Measurements from ENCODE around the gene PCDHA7. TPM values are rescaled to one million over a fixed set of nuclear protein-coding genes. Genes with fewer than 3 reads are reported as not detected.

Gene PCDHA7
- total RNA-seq, 1 donor from 2014 or later: 2.1 TPM

DNA sequence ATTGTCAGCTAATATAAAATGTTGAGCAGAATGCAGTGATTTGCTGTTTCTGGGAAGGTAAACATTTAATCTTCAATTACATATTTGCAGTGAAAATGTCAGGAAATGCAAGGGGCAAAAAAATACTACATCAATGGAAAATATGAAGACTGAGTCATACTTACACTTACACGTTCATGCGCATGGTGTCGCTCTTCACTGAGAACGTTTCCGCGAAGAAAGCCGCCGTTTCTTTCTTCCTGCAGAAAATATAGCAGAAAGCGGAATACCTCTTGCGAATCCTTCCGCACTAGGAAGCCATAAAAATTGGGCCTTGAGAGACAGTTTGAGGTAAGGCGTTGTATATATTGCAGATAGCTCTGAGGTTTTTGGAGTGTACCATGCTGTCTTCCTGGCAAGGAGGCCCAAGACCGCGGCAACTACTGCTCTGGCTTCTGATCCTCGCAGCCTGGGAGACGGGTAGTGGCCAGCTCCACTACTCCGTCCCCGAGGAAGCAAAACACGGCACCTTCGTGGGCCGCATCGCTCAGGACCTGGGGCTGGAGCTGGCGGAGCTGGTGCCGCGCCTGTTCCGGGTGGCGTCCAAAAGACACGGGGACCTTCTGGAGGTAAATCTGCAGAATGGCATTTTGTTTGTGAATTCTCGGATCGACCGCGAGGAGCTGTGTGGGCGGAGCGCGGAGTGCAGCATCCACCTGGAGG, 48.0 kb downstream of the PCDHA7 start, which contains the start of gene PCDHA13:
Gene PCDHA13 (plus strand): TSS at position 236 of the 702 bp plus-strand sequence. CDS start 145 bp downstream, at position 381.
- H3K4me3 Mint-ChIP-seq (ENCODE audit: unreplicated experiment): no peak within 1 kb of the TSS
- TF ChIP-seq, protein P1, sequence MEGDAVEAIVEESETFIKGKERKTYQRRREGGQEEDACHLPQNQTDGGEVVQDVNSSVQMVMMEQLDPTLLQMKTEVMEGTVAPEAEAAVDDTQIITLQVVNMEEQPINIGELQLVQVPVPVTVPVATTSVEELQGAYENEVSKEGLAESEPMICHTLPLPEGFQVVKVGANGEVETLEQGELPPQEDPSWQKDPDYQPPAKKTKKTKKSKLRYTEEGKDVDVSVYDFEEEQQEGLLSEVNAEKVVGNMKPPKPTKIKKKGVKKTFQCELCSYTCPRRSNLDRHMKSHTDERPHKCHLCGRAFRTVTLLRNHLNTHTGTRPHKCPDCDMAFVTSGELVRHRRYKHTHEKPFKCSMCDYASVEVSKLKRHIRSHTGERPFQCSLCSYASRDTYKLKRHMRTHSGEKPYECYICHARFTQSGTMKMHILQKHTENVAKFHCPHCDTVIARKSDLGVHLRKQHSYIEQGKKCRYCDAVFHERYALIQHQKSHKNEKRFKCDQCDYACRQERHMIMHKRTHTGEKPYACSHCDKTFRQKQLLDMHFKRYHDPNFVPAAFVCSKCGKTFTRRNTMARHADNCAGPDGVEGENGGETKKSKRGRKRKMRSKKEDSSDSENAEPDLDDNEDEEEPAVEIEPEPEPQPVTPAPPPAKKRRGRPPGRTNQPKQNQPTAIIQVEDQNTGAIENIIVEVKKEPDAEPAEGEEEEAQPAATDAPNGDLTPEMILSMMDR (IDR thresholded peaks at IDR 0.05): no peak
- no peaks in the 10 kb centered on the region for H3K4me1 Mint-ChIP-seq (ENCODE audit: unreplicated experiment)
- H3K36me3 Mint-ChIP-seq (ENCODE audit: unreplicated experiment): peaks cover 26% of the 10 kb centered on the region
- peaks cover 19% of the 10 kb centered on the region for H3K9me3 Mint-ChIP-seq (ENCODE audit: unreplicated experiment)
- no peaks in the 10 kb centered on the region for H3K27me3 Mint-ChIP-seq (ENCODE audit: unreplicated experiment)
- DNase-seq (ENCODE audit: extremely low spot score, unreplicated experiment): no peak
- H3K27ac Mint-ChIP-seq (ENCODE audit: unreplicated experiment): no peak within 1 kb of the TSS

- TF ChIP-seq, protein P1 (IDR thresholded peaks at IDR 0.05): peak; percentile 15
- Mint-ChIP-seq H3K4me3 (ENCODE audit: unreplicated experiment) (no peak overlapping the region), H3K27ac (ENCODE audit: unreplicated experiment) (no peak overlapping the region), H3K27me3 (ENCODE audit: unreplicated experiment) (no peaks in the 10 kb centered on the region), H3K9me3 (ENCODE audit: unreplicated experiment) (peaks cover 19% of the 10 kb centered on the region), H3K4me1 (ENCODE audit: unreplicated experiment) (no peaks in the 10 kb centered on the region), H3K36me3 (ENCODE audit: unreplicated experiment) (peaks cover 28% of the 10 kb centered on the region)
- no peak for DNase-seq (ENCODE audit: extremely low spot score, unreplicated experiment)
These were observed 48.5 kb downstream of the PCDHA7 start for GRCh38 chr5:140882591-140882899.

- Mint-ChIP-seq H3K36me3 (ENCODE audit: unreplicated experiment) (peaks cover 28% of the 10 kb centered on the region), H3K4me1 (ENCODE audit: unreplicated experiment) (no peaks in the 10 kb centered on the region), H3K4me3 (ENCODE audit: unreplicated experiment) (no peak overlapping the region), H3K27ac (ENCODE audit: unreplicated experiment) (no peak overlapping the region), H3K27me3 (ENCODE audit: unreplicated experiment) (no peaks in the 10 kb centered on the region), H3K9me3 (ENCODE audit: unreplicated experiment) (peaks cover 19% of the 10 kb centered on the region)
- TF ChIP-seq, protein P1 (IDR thresholded peaks at IDR 0.05): no peak
- DNase-seq (ENCODE audit: extremely low spot score, unreplicated experiment): no peak
These were observed 49.3 kb downstream of the PCDHA7 start for GRCh38 chr5:140883373-140883772.

DNA sequence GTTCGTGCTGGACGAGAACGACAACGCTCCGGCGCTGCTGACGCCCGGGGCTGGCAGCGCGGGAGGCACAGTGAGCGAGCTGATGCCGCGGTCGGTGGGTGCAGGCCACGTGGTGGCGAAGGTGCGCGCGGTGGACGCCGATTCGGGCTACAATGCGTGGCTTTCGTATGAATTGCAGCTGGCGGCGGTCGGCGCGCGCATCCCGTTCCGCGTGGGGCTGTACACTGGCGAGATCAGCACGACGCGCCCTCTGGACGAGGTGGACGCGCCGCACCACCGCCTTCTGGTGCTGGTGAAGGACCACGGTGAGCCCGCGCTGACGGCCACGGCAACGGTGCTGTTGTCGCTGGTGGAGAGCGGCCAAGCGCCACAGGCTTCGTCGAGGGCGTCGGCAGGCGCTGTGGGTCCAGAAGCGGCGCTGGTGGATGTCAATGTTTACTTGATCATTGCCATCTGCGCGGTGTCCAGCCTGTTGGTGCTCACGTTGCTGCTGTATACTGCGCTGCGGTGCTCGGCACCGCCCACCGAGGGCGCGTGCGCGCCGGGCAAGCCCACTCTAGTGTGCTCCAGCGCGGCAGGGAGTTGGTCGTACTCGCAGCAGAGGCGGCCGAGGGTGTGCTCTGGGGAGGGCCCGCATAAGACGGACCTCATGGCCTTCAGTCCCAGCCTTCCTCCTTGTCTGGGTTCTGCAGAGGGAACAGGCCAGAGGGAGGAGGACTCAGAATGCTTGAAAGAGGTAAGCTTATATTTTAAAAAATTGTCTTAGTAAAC, 50.0 kb downstream of the PCDHA7 start:
- Mint-ChIP-seq H3K36me3 (ENCODE audit: unreplicated experiment) (peaks cover 28% of the 10 kb centered on the region), H3K27me3 (ENCODE audit: unreplicated experiment) (no peaks in the 10 kb centered on the region), H3K27ac (ENCODE audit: unreplicated experiment) (no peak overlapping the region), H3K4me3 (ENCODE audit: unreplicated experiment) (no peak overlapping the region), H3K4me1 (ENCODE audit: unreplicated experiment) (no peaks in the 10 kb centered on the region), H3K9me3 (ENCODE audit: unreplicated experiment) (peaks cover 19% of the 10 kb centered on the region)
- TF ChIP-seq, protein P1 (IDR thresholded peaks at IDR 0.05): no peak
- no peak for DNase-seq (ENCODE audit: extremely low spot score, unreplicated experiment)

Other genes starting within 250 kb of the PCDHA7 start
- gene CD14, start 201.1 kb upstream of the PCDHA7 start, total RNA-seq: not detected in 2 replicates
- gene TMCO6, start 194.8 kb upstream of the PCDHA7 start, total RNA-seq: 10.4 and 10.5 TPM in 2 replicates
- gene NDUFA2, start 186.6 kb upstream of the PCDHA7 start, total RNA-seq: 44.5 and 50.2 TPM in 2 replicates
- 86.5 and 89.9 TPM in 2 replicates for gene IK, start 186.4 kb upstream of the PCDHA7 start, total RNA-seq
- 28.3 and 28.9 TPM in 2 replicates for gene WDR55, start 169.4 kb upstream of the PCDHA7 start, total RNA-seq
- 1.6 and 1.9 TPM in 2 replicates for gene DND1, start 160.7 kb upstream of the PCDHA7 start, total RNA-seq
- 65.3 and 69.0 TPM in 2 replicates for gene HARS1, start 142.9 kb upstream of the PCDHA7 start, total RNA-seq
- 27.2 and 28.8 TPM in 2 replicates for gene HARS2, start 142.8 kb upstream of the PCDHA7 start, total RNA-seq
- 47.5 and 50.9 TPM in 2 replicates for gene ZMAT2, start 133.8 kb upstream of the PCDHA7 start, total RNA-seq
- not detected in 2 replicates for gene PCDHA1, start 48.1 kb upstream of the PCDHA7 start, total RNA-seq
- gene PCDHA2, start 39.4 kb upstream of the PCDHA7 start, total RNA-seq: 0.99 and 1.6 TPM in 2 replicates
- gene PCDHA3, start 33.2 kb upstream of the PCDHA7 start, total RNA-seq: 0.19 and 0.42 TPM in 2 replicates
- gene PCDHA4, start 27.2 kb upstream of the PCDHA7 start, total RNA-seq: 12.2 and 12.8 TPM in 2 replicates
- 1.0 and 1.1 TPM in 2 replicates for gene PCDHA5, start 12.7 kb upstream of the PCDHA7 start, total RNA-seq
- gene PCDHA6, start 6.3 kb upstream of the PCDHA7 start, total RNA-seq: 20.2 TPM in 2 replicates
- gene PCDHA8, start 6.9 kb downstream of the PCDHA7 start, total RNA-seq: 1.9 and 2.0 TPM in 2 replicates
- 1.7 and 1.8 TPM in 2 replicates for gene PCDHA9, start 14.1 kb downstream of the PCDHA7 start, total RNA-seq
- gene PCDHA10, start 21.6 kb downstream of the PCDHA7 start, total RNA-seq: 6.0 and 6.1 TPM in 2 replicates
- 7.2 and 8.2 TPM in 2 replicates for gene PCDHA11, start 34.7 kb downstream of the PCDHA7 start, total RNA-seq
- 9.1 and 12.4 TPM in 2 replicates for gene PCDHA12, start 41.0 kb downstream of the PCDHA7 start, total RNA-seq
- 1.5 and 1.7 TPM in 2 replicates for gene PCDHA13, start 47.9 kb downstream of the PCDHA7 start, total RNA-seq
- gene PCDHAC1, start 92.0 kb downstream of the PCDHA7 start, total RNA-seq: 3.3 TPM in 2 replicates
- 2.3 and 3.0 TPM in 2 replicates for gene PCDHAC2, start 132.2 kb downstream of the PCDHA7 start, total RNA-seq
- 0.03 and 0.05 TPM in 2 replicates for gene PCDHB1, start 217.1 kb downstream of the PCDHA7 start, total RNA-seq